Urinary bladder (tissue), 4 donors: ENCODE results near the gene CCL17. TPM values are rescaled to one million over a fixed set of nuclear protein-coding genes. Genes with fewer than 3 reads are reported as not detected.
"Not testable (repeated sequence)": the region's sequence is repeated elsewhere in the genome, so short reads cannot be mapped to it uniquely, and the experiment has no call there.

Experiments
- DNase-seq: peaks from one replicate; pipeline ENCODE4 v3.0.0-alpha.2; 2015; ENCODE audit errors: extremely low spot score
- H3K27ac ChIP-seq: one replicate; pipeline ENCODE4 v1.5.1; 2013; ENCODE audit warnings: low read depth, mild to moderate bottlenecking, moderate library complexity
- H3K36me3 ChIP-seq: one replicate; pipeline ENCODE4 v1.6.1; 2013; ENCODE audit warnings: mild to moderate bottlenecking, moderate library complexity; ENCODE audit not compliant: insufficient read depth
- H3K4me1 ChIP-seq: one replicate; pipeline ENCODE4 v1.6.1; 2013; ENCODE audit warnings: mild to moderate bottlenecking, moderate library complexity; ENCODE audit not compliant: insufficient read depth
- H3K4me3 ChIP-seq: one replicate; pipeline ENCODE4 v1.5.1; 2013; ENCODE audit warnings: low read depth, low read length
- WGBS: extraction: QIAGEN DNeasy Blood & Tissue Kit; methylation state at CpG from one replicate; pipeline ENCODE4 v1.1.7; 2013; 5-methylcytosine and 5-hydroxymethylcytosine counted together
- polyA plus RNA-seq: library from polyadenylated mRNA; stranded (reverse); fragments of 200-250 nt; gene quantifications from one replicate; pipeline ENCODE4 v1.2.3, GENCODE V29; 2013
- total RNA-seq: library from RNA; depleted of rRNA; stranded (reverse); fragments of >200 nt; gene quantifications from one replicate; pipeline ENCODE4 v1.2.3, GENCODE V29; 2014
- donor health status: healthy with polysubstance abuse.
- donor health status: healthy.

Gene CCL17
- total and polyA plus RNA-seq, 2 donors = not detected

- not testable (repeated sequence) for H3K36me3 ChIP-seq, H3K27ac ChIP-seq, DNase-seq, H3K4me1 ChIP-seq, H3K4me3 ChIP-seq
- 92% methylated on average over 4 of the region's 4 CpGs for WGBS
These were observed 7.1 kb upstream of the CCL17 start for GRCh38 chr16:57397493-57397892.

DNA sequence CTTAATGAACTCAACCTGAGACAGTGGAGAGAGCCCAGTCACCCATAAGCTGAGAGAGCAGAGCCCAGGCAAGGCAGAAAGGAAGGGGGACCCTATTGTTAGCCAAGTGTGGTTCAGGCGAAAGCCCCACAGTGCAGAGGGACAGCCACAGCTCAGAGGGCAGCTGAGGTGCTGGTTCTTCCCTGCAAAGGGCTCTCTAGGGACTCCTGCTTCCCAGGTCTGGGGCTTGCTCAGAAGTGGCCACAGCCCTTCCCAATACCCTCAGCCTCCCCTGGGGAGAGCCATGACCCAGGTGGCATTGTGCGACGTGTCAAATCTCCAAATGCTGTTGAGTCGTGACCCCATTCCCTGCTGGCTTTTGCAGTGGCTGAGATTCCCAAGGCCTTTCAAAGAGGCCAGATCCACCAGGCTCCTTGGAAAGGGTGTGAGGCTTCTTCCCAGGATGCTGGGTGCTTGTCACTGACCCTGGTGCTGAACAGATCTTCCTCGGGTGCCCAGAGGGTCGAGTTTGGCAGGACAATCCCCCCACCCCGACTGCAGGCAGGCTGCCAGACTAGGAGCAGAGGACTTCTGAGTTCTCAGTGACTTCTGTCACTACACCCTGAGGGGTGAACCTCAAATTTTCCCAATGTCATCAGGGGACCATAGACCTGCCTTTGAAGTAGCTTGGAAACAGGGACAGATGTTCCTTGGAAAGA is 2.5 kb upstream of the CCL17 start:
- no peaks in the 10 kb centered on the region for H3K4me1 ChIP-seq
- H3K4me3 ChIP-seq = no peak overlapping the region
- DNase-seq = no peak
- no peaks in the 10 kb centered on the region for H3K36me3 ChIP-seq
- 47% methylated on average over 7 of the region's 7 CpGs for WGBS
- no peak overlapping the region for H3K27ac ChIP-seq

DNA sequence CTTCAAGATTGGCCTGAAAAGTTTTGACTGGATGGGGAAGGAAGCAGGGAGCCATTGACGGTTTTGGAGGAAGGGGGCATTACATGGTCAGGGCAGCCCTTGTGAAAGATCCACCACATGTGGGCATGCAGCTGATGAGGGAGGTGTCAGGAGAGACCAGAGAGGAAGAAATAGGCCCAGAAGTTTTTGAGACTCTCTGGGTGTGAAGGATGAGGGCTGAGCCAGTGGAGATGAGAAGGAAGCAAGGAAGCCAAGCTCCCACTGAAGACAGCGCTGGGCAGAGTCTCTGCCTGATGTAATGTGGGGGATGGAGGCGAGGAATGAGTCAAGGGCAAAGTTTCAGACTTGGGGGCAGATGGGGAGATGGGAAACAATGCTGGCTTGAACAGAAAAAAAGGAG is 530 bp downstream of the CCL17 start:
- Histone ChIP-seq H3K36me3 (no peaks in the 10 kb centered on the region), H3K27ac (no peak overlapping the region), H3K4me3 (no peak overlapping the region), H3K4me1 (no peaks in the 10 kb centered on the region)
- 58% methylated on average over 3 of the region's 3 CpGs for WGBS
- DNase-seq = no peak

GRCh38 chr16:57406881-57407280 is 2.3 kb downstream of the CCL17 start:
- Histone ChIP-seq H3K4me1 (no peaks in the 10 kb centered on the region), H3K36me3 (no peaks in the 10 kb centered on the region), H3K27ac (no peak overlapping the region), H3K4me3 (no peak overlapping the region)
- no peak for DNase-seq
- 71% methylated on average over 2 of the region's 2 CpGs for WGBS

DNA sequence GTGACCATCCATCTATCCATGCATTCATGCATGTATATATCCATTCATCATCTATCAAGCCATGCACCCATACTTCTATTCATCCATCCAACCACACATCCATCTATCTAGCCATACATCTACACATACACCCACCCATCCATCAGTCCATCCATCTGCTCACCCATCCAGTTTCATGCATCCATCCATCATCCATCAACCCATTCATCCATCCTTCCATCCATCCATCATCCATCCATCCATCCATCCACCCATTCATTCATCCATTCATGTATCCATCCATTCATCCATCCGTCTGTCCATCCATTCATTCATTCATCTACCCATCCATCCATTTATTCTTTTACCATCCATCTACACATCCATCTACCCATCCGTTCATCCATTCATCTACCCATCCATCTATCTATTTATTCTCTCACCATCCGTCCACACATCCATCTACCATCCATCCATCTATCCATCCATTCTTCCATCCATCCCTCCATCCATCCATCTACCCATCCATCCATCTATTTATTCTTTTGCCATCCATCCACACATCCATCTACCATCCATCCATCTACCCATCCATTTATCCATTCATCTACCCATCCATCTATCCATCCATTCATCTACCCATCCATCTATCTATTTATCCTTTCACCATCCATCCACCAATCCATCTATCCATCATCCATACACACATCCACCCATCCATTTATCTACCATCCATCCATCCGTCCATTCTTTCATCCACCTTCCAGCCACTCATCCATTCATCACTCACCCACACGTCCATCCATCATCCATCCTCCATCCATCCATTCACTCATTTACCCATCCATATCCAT is 3.2 kb downstream of the CCL17 start:
- DNase-seq = no peak
- H3K36me3 ChIP-seq = no peaks in the 10 kb centered on the region
- no peak overlapping the region for H3K27ac ChIP-seq
- WGBS = 89% methylated on average over 5 of the region's 5 CpGs
- H3K4me1 ChIP-seq = no peaks in the 10 kb centered on the region
- H3K4me3 ChIP-seq = no peak overlapping the region

- Histone ChIP-seq H3K4me3 (no peak overlapping the region), H3K4me1 (no peaks in the 10 kb centered on the region), H3K27ac (no peak overlapping the region), H3K36me3 (no peaks in the 10 kb centered on the region)
- 71% methylated on average over 5 of the region's 5 CpGs for WGBS
- no peak for DNase-seq
These were observed 4.5 kb downstream of the CCL17 start for GRCh38 chr16:57409065-57409464.

DNA sequence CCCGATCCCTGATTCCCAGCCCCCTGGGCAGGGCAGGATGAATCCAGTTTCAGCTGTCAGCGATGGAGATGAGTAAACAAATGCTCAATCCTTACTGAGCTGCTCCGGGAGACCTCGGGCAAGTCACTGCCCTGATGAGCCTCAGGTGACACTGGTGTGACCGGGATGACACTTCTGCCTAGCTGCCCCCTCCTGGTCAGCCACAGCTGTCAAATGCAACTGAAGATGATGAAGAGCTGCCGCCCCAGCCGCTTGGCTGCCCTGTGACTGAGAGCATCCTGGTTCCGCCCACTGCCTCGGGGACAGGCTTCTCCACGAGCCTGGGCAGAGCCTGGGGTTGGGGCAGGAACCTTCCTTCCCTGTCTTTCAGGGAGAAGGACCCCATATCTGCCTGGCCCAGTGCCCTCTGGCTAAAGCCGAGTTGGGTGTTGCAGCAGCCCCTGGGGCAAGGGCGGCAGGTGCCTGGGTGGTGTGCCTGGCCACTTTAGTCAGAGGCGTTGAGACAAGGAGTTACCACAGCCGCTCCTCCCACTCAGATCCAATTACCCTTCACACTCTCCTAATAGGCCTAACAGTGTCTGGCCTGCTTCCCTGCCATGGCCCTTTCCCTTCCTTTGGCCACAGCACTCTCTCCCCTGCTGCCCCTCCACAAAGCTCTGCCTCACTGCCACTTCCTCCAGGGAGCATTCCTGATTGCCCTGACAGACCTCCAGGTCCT is 5.5 kb downstream of the CCL17 start:
- DNase-seq = no peak
- Histone ChIP-seq H3K4me3 (no peak overlapping the region), H3K4me1 (no peaks in the 10 kb centered on the region), H3K27ac (no peak overlapping the region), H3K36me3 (no peaks in the 10 kb centered on the region)
- WGBS = 69% methylated on average over 14 of the region's 14 CpGs

DNA sequence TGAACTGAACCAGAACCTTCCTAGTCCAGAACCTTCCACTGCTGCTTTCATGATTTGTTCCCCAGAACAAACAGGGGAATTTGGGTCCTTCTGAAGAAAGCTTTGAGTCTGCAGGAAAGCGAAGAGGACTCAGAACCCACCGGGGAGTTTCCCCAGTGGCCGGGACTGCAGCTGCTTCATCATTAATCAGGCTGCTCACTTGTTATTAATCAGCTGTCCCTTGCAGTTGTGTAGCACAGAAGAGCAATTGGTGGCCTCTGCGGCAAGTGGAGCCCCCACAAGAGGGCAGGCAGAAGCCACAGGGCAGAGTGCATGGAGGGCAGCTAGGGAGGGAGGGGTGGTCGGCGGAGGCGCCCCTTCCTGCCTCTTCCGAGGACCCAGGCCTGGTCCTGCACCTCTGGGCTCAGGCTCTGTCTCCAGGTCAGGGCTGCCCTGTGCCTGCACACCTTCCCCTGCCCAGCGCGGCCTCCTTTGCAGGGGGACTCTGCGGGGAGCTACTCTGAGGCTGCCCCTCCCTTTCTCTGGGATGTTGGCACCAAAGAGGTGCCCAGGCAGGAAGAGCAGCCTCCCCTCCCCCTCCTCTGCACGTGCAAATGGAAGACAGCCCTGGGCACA is 6.9 kb downstream of the CCL17 start:
- DNase-seq = no peak
- H3K36me3 ChIP-seq = no peaks in the 10 kb centered on the region
- H3K4me3 ChIP-seq = no peak overlapping the region
- no peak overlapping the region for H3K27ac ChIP-seq
- H3K4me1 ChIP-seq = no peaks in the 10 kb centered on the region
- WGBS = 70% methylated on average over 12 of the region's 12 CpGs

DNA sequence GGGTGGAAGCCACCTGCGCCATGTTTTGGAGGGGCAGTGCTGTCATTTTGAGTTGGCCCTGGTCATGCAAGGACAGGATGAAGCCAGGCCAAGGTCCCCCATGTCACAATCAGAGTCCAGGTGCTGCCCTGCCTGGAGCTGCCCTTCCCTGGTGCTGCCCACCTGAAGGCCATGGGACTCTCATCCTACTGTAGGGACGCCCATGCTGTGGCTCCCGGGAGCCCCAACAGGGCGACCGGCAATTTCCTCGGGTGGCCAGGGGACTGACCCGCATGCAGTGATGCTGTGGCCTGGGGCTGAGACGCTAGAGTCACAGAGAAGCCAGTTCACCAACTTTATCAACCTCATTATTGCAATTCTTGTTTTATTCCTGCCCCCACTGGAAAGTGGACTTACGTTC is 8.0 kb downstream of the CCL17 start:
- H3K36me3 ChIP-seq = no peaks in the 10 kb centered on the region
- no peak overlapping the region for H3K27ac ChIP-seq
- 94% methylated on average over 9 of the region's 9 CpGs for WGBS
- no peaks in the 10 kb centered on the region for H3K4me1 ChIP-seq
- DNase-seq = no peak
- no peak overlapping the region for H3K4me3 ChIP-seq

DNA sequence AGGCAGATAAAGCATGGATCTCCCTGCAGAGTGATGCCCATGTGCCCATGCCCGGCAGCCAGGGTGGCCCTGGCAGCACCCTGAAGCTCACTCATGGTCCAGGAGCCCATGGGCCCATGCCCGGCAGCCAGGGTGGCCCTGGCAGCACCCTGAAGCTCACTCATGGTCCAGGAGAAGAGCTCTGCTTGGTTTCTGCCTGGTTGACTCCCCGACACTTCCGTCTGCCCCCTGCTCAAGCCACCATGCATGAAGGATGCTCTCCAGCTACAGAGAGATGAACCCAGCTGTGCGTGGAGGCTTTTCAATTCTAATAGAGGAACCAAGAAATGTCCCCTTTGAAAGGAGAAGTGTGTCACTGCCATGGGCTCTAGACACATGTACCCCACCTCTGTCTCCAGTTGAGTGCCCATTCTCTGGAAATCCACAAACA is 8.7 kb downstream of the CCL17 start:
- no peaks in the 10 kb centered on the region for H3K36me3 ChIP-seq
- DNase-seq = no peak
- no peak overlapping the region for H3K27ac ChIP-seq
- no peak overlapping the region for H3K4me3 ChIP-seq
- H3K4me1 ChIP-seq = no peaks in the 10 kb centered on the region
- WGBS = 91% methylated on average over 5 of the region's 5 CpGs

GRCh38 chr16:57413733-57414132 is 9.2 kb downstream of the CCL17 start:
- H3K4me1 ChIP-seq = no peaks in the 10 kb centered on the region
- WGBS = 78% methylated on average over 7 of the region's 7 CpGs
- H3K4me3 ChIP-seq = no peak overlapping the region
- H3K36me3 ChIP-seq = no peaks in the 10 kb centered on the region
- DNase-seq = no peak
- H3K27ac ChIP-seq = no peak overlapping the region

- Histone ChIP-seq H3K36me3 (no peaks in the 10 kb centered on the region), H3K27ac (no peak overlapping the region), H3K4me3 (no peak overlapping the region), H3K4me1 (no peaks in the 10 kb centered on the region)
- WGBS = 88% methylated on average over 16 of the region's 16 CpGs
- no peak for DNase-seq
These were observed 11.5 kb downstream of the CCL17 start for GRCh38 chr16:57416084-57416483.

DNA sequence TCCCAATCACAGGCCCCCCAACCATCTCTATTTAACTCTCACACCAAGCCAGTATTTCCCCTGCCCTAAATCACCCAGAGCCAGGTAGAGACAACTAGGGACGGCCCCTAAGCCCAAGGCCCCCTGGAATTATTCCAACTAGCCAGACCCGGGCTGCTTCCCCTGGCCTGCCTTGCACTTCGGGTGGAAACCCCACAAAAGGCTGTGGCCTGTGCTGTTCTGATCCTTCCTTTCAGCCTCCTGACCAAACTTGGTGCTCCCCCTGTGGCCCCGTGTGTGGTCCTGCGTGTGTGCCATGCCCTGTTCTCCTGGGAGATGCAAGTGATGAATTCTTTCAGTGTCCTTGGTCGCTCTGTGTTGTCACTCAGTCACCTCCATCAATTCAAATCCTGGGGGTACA is 14.9 kb downstream of the CCL17 start:
- no peak overlapping the region for H3K27ac ChIP-seq
- no peak overlapping the region for H3K4me3 ChIP-seq
- WGBS = 72% methylated on average over 6 of the region's 6 CpGs
- no peak for DNase-seq
- no peaks in the 10 kb centered on the region for H3K4me1 ChIP-seq
- no peaks in the 10 kb centered on the region for H3K36me3 ChIP-seq
